Thoracic aorta (tissue), 2 donors: ENCODE data around the gene FAM114A2. TPM values are rescaled to one million over a fixed set of nuclear protein-coding genes. Genes with fewer than 3 reads are reported as not detected.
A peak's percentile ranks its signal among the peaks of the same experiment; 100 is the strongest.
"Not testable (repeated sequence)": the region's sequence is repeated elsewhere in the genome, so short reads cannot be mapped to it uniquely, and the experiment has no call there.

Source experiments
- ATAC-seq: fragments of 150-250 bp; one replicate; pipeline ENCODE4 v1.8.0; 2017; ENCODE audit warnings: low read depth; ENCODE audit not compliant: insufficient number of reproducible peaks, low FRiP score
- DNase-seq: peaks from one replicate; pipeline ENCODE4 v3.0.0-alpha.2; 2020; ENCODE audit warnings: low spot score
- H3K27ac ChIP-seq, 2 donors: fragments of 200-600 bp; sonication (generic); 1 replicate in 1 of 2; 2 replicates in 1 of 2; pipeline ENCODE4 v1.5.1; 2016; ENCODE audit warnings: mild to moderate bottlenecking in 2 of 2, moderate library complexity in 2 of 2
- H3K27me3 ChIP-seq: fragments of 200-600 bp; sonication (generic); replicated peaks from 2 replicates; pipeline ENCODE4 v1.6.0; 2016; ENCODE audit warnings: mild to moderate bottlenecking; ENCODE audit not compliant: insufficient read depth
- H3K36me3 ChIP-seq: fragments of 200-600 bp; sonication (generic); one replicate; pipeline ENCODE4 v1.5.1; 2016
- H3K4me1 ChIP-seq, 2 donors: fragments of 200-600 bp; sonication (generic); 1 replicate in 1 of 2; 2 replicates in 1 of 2; pipeline versions ENCODE4 v1.5.1 to v1.6.0; 2016; ENCODE audit warnings: low read depth in 2 of 2, mild to moderate bottlenecking in 1 of 2; ENCODE audit not compliant: control insufficient read depth in 1 of 2
- H3K4me3 ChIP-seq: fragments of 200-600 bp; sonication (generic); 2 replicates; pipeline ENCODE4 v1.5.1; 2016; ENCODE audit warnings: mild to moderate bottlenecking
- H3K9me3 ChIP-seq: fragments of 200-600 bp; sonication (generic); 2 replicates; pipeline ENCODE4 v1.5.1; 2016
- CTCF ChIP-seq: fragments of 200-600 bp; sonication (generic); IDR thresholded peaks from one replicate; pipeline ENCODE4 v1.5.1; 2019; ENCODE audit warnings: antibody characterized with exemption
- total RNA-seq, 2 donors: library from RNA; depleted of rRNA; stranded (reverse); fragments of >200 nt; gene quantifications; one replicate each; pipeline versions ENCODE4 v1.1.0 to v1.2.3, GENCODE V29; 2016

FAM114A2 gene
- total RNA-seq, 2 donors from 2014 or later = 33.2 to 43.6 TPM

DNA sequence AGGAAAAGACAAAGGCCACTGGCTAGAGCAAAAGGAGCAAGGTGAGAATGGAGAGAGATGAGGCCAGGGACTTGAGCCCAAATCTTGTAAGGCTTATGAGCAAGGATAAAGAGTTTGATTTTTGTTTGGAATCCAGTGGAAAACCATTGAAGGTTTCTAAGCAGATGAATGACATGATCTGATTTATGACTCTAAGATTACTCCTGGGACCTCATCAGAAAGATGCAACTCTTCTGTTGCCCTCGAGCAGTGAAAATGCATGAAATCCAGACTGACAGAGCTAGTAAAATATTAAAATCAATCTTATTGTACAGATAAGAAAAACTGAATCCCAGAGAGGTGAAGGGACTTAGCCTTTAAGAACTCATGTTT is 734 bp upstream of the FAM114A2 start:
- TF ChIP-seq CTCF = no peak

DNA sequence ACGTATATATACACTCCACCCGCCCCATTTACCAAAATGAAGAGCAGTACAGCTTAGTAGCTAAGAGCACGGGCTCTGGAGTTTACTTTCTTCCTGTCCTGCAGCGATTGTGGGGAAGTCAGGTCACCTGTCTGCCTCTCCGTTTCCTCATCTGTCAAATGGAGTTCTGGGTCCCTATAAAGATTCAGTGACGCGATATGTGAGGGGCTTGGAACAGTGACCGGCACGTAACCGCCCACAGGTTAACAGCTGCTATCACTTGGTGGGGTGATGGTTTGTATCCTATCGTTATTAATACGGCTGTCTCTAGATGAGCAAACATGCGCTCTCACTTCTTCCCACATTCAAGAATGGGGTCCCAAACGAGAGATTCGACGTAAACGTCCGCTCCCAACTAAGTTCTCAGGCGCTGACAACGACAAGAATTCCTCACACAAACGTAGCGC is 426 bp downstream of the FAM114A2 start:
- no peak for TF ChIP-seq CTCF
- no peak for DNase-seq
- Histone ChIP-seq H3K4me3 (peak overlapping the region; percentile 88), H3K27ac (peak overlapping the region; percentile 68 to 77), H3K4me1 (peaks cover 13 to 32% of the 10 kb centered on the region in 2 donors), H3K9me3 (no peaks in the 10 kb centered on the region), H3K27me3 (no peaks in the 10 kb centered on the region), H3K36me3 (no peaks in the 10 kb centered on the region)
- ATAC-seq = no peak

More for the DNA sequence above, 734 bp upstream of the FAM114A2 start:
- ATAC-seq (no peak), DNase-seq (no peak)
- H3K27me3 ChIP-seq = no peaks in the 10 kb centered on the region
- no peak overlapping the region for H3K27ac ChIP-seq
- no peaks in the 10 kb centered on the region for H3K36me3 ChIP-seq
- H3K9me3 ChIP-seq = no peaks in the 10 kb centered on the region
- H3K4me3 ChIP-seq = peak overlapping the region; percentile 88
- peaks cover 13 to 32% of the 10 kb centered on the region in 2 donors for H3K4me1 ChIP-seq

DNA sequence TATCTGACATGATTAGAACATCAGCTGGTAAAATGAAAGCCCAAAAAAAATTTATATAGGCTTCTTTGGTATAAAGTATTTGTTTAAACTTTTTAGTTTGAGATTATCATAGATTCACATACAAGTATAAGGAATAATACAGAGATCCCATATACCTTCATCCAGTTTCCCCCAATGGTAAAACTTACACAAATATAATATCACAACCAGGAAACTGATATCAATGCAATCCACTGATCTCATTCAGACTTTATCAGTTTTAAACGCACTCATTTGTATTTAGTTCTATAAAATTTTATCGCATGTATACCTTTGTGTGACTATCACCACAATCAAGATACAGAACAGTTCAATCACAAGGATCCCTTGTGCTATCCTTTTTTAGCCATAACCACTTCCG is 3.8 kb downstream of the FAM114A2 start:
- no peak for TF ChIP-seq CTCF
- ATAC-seq = no peak

GRCh38 chr5:154031937-154032489 is 6.7 kb downstream of the FAM114A2 start:
- Histone ChIP-seq H3K4me1 (peaks cover 0 to 4% of the 10 kb centered on the region in 2 donors), H3K27ac (no peak overlapping the region), H3K4me3 (no peak overlapping the region), H3K9me3 (no peaks in the 10 kb centered on the region), H3K36me3 (peaks cover 4% of the 10 kb centered on the region), H3K27me3 (no peaks in the 10 kb centered on the region)
- DNase-seq (no peak), ATAC-seq (no peak)
- no peak for TF ChIP-seq CTCF

More for the DNA sequence above, 3.8 kb downstream of the FAM114A2 start:
- no peak for DNase-seq
- H3K4me3 ChIP-seq = no peak overlapping the region
- no peaks in the 10 kb centered on the region for H3K36me3 ChIP-seq
- peaks cover 9 to 20% of the 10 kb centered on the region in 2 donors for H3K4me1 ChIP-seq
- no peaks in the 10 kb centered on the region for H3K9me3 ChIP-seq
- no peak overlapping the region for H3K27ac ChIP-seq
- H3K27me3 ChIP-seq = no peaks in the 10 kb centered on the region

GRCh38 chr5:154025951-154026350 is 12.8 kb downstream of the FAM114A2 start:
- Histone ChIP-seq H3K4me1 (no peaks in the 10 kb centered on the region), H3K9me3 (no peaks in the 10 kb centered on the region), H3K27me3 (no peaks in the 10 kb centered on the region), H3K27ac (no peak overlapping the region), H3K4me3 (no peak overlapping the region), H3K36me3 (peaks cover 6% of the 10 kb centered on the region)
- ATAC-seq (no peak), DNase-seq (no peak)
- TF ChIP-seq CTCF = no peak

- not testable (repeated sequence) for H3K27ac ChIP-seq, H3K27me3 ChIP-seq, H3K36me3 ChIP-seq, ATAC-seq, H3K4me1 ChIP-seq, H3K4me3 ChIP-seq, H3K9me3 ChIP-seq, DNase-seq
Observed at GRCh38 chr5:154018919-154019318, 19.8 kb downstream of the FAM114A2 start.
